ENCODE data around the gene RANBP2. TPM values are rescaled to one million over a fixed set of nuclear protein-coding genes. Genes with fewer than 3 reads are reported as not detected.

The RANBP2 gene
- total and polyA plus RNA-seq, 4 donors, result 9.1 to 51.7 (median 22.9) TPM

DNA sequence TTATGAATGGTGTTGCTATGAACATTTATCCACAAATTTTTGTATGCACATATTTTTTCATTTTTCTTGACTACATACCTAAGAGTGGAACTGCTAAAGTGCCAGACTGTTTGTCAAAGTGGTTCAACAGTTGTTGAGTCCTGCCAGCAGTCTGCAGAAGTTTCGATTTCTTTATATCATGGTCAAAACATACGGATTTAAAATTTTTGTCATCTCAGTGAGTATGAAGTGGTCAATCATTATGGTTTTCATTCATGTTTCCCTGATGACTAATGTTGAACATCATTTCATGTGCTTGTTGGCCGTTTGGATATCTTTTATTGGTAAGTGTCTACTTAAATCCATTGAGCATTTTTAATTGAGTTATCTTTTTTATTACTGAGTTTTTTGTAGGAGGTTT lies 106.5 kb downstream of the RANBP2 start:
- H3K27ac ChIP-seq (ENCODE audit: low read depth in 1 of 2, low read length in 2 of 2), result no peak overlapping the region
- peaks cover 0 to 4% (median under 1%) of the 10 kb centered on the region in 4 donors for H3K4me1 ChIP-seq (ENCODE audit: control insufficient read depth in 4 of 4, insufficient read depth in 4 of 4, low read length in 3 of 4)
- TF ChIP-seq EGR1 (IDR thresholded peaks at IDR 0.05; ENCODE audit: low read depth in 2 of 2) (no peak), JUND (IDR thresholded peaks at IDR 0.05) (no peak), NR2F2 (IDR thresholded peaks at IDR 0.05) (no peak), RAD21 (IDR thresholded peaks at IDR 0.05) (no peak), YY1 (IDR thresholded peaks at IDR 0.05) (no peak)
- TF ChIP-seq, protein P1, sequence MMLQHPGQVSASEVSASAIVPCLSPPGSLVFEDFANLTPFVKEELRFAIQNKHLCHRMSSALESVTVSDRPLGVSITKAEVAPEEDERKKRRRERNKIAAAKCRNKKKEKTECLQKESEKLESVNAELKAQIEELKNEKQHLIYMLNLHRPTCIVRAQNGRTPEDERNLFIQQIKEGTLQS (IDR thresholded peaks at IDR 0.05), result no peak
- no peaks in the 10 kb centered on the region for H3K9me3 ChIP-seq (ENCODE audit: control insufficient read depth in 4 of 4, low read length in 3 of 4)
- H3K4me3 ChIP-seq (ENCODE audit: low read depth in 1 of 3, low read length in 3 of 3), result no peak overlapping the region
- no peak for DNase-seq (ENCODE audit: low spot score)
- no peaks in the 10 kb centered on the region for H3K27me3 ChIP-seq (ENCODE audit: control insufficient read depth in 4 of 4, insufficient read depth in 4 of 4, low read length in 3 of 4)
- no peak overlapping the region for H3K9ac ChIP-seq (ENCODE audit: low read depth in 1 of 2, low read length in 2 of 2)
- H3K36me3 ChIP-seq (ENCODE audit: control insufficient read depth in 4 of 4, insufficient read depth in 3 of 4, low read depth in 1 of 4, low read length in 3 of 4), result peaks cover 0 to 2% (median 0%) of the 10 kb centered on the region in 4 donors
- WGBS, result 91% methylated on average over 3 of the region's 3 CpGs

DNA sequence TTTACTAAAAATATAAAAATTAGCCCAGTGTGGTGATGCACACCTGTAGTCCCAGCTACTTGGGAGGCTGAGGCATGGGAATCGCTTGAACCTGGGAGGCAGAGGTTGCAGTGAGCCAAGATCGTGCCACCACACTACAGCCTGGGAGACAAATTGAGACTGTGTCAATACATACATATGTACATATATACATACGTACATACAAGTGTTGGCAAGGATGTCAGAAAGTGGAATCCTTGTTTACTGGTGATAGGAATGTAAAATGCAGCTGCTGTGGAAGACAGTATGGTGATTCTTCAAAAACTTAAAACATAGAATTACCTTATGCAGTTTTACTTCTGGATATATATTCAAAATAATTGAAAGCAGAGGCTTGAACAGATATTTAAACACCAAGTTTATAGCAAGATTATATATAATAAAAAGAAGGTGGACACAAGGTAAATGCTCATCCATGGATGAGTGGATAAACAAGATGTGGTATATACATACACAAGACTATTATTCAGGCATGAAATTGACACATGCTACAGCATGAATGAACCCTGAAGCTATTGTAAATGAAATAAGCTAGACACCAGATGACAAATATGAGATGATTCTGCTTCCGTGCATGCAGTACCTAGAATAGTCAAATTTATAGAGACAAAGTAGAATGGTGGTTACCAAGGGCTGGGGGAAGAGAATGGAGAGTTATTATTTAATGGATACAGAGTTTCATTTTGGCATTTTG lies 110.5 kb downstream of the RANBP2 start:
- 96% methylated on average over 4 of the region's 4 CpGs for WGBS
- Histone ChIP-seq H3K9me3 (ENCODE audit: control insufficient read depth in 4 of 4, low read length in 3 of 4) (no peaks in the 10 kb centered on the region), H3K27ac (ENCODE audit: low read depth in 1 of 2, low read length in 2 of 2) (no peak overlapping the region), H3K9ac (ENCODE audit: low read depth in 1 of 2, low read length in 2 of 2) (no peak overlapping the region), H3K36me3 (ENCODE audit: control insufficient read depth in 4 of 4, insufficient read depth in 3 of 4, low read depth in 1 of 4, low read length in 3 of 4) (no peaks in the 10 kb centered on the region), H3K4me3 (ENCODE audit: low read depth in 1 of 3, low read length in 3 of 3) (no peak overlapping the region), H3K4me1 (ENCODE audit: control insufficient read depth in 4 of 4, insufficient read depth in 4 of 4, low read length in 3 of 4) (peaks cover 0 to 7% (median under 1%) of the 10 kb centered on the region in 4 donors), H3K27me3 (ENCODE audit: control insufficient read depth in 4 of 4, insufficient read depth in 4 of 4, low read length in 3 of 4) (no peaks in the 10 kb centered on the region)
- TF ChIP-seq EGR1 (IDR thresholded peaks at IDR 0.05; ENCODE audit: low read depth in 2 of 2) (no peak), SP1 (IDR thresholded peaks at IDR 0.05) (no peak), YY1 (IDR thresholded peaks at IDR 0.05) (no peak), NR2F2 (IDR thresholded peaks at IDR 0.05) (no peak)
- TF ChIP-seq, protein P2, sequence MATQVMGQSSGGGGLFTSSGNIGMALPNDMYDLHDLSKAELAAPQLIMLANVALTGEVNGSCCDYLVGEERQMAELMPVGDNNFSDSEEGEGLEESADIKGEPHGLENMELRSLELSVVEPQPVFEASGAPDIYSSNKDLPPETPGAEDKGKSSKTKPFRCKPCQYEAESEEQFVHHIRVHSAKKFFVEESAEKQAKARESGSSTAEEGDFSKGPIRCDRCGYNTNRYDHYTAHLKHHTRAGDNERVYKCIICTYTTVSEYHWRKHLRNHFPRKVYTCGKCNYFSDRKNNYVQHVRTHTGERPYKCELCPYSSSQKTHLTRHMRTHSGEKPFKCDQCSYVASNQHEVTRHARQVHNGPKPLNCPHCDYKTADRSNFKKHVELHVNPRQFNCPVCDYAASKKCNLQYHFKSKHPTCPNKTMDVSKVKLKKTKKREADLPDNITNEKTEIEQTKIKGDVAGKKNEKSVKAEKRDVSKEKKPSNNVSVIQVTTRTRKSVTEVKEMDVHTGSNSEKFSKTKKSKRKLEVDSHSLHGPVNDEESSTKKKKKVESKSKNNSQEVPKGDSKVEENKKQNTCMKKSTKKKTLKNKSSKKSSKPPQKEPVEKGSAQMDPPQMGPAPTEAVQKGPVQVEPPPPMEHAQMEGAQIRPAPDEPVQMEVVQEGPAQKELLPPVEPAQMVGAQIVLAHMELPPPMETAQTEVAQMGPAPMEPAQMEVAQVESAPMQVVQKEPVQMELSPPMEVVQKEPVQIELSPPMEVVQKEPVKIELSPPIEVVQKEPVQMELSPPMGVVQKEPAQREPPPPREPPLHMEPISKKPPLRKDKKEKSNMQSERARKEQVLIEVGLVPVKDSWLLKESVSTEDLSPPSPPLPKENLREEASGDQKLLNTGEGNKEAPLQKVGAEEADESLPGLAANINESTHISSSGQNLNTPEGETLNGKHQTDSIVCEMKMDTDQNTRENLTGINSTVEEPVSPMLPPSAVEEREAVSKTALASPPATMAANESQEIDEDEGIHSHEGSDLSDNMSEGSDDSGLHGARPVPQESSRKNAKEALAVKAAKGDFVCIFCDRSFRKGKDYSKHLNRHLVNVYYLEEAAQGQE (IDR thresholded peaks at IDR 0.05), result no peak
- TF ChIP-seq, protein P3, sequence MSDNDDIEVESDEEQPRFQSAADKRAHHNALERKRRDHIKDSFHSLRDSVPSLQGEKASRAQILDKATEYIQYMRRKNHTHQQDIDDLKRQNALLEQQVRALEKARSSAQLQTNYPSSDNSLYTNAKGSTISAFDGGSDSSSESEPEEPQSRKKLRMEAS (IDR thresholded peaks at IDR 0.05), result no peak
- no peak for DNase-seq (ENCODE audit: low spot score)

DNA sequence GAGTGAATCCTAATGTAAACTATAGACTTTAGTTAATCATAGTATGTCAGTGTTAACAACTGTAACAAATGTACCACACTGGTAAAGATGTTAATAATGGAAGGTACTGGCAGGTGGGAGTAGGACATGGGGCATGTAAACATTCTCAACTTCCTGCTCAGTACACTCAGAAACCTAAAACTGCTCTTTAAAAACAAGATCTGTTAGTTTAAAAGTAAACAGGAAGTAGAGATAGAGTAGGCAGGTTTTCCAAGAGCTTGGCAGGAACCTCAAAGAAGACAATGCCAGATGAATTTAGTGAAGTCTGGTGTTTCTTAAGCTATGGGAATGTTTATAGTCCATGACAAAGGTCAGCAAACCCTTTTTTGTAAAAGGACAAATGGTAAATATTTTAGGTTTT lies 113.9 kb downstream of the RANBP2 start:
- peaks cover 0 to 3% (median 0%) of the 10 kb centered on the region in 4 donors for H3K4me1 ChIP-seq (ENCODE audit: control insufficient read depth in 4 of 4, insufficient read depth in 4 of 4, low read length in 3 of 4)
- DNase-seq (ENCODE audit: low spot score), result no peak
- H3K27ac ChIP-seq (ENCODE audit: low read depth in 1 of 2, low read length in 2 of 2), result no peak overlapping the region
- TF ChIP-seq SP1 (IDR thresholded peaks at IDR 0.05), result peak; percentile 22
- no peak for TF ChIP-seq RAD21 (IDR thresholded peaks at IDR 0.05)
- peak in 1 of 2 donors; percentile 9 for TF ChIP-seq HNF4A (conservative IDR thresholded peaks at IDR 0.05)
- no peak overlapping the region for H3K4me3 ChIP-seq (ENCODE audit: low read depth in 1 of 3, low read length in 3 of 3)
- no peaks in the 10 kb centered on the region for H3K36me3 ChIP-seq (ENCODE audit: control insufficient read depth in 4 of 4, insufficient read depth in 3 of 4, low read depth in 1 of 4, low read length in 3 of 4)
- no peak overlapping the region for H3K9ac ChIP-seq (ENCODE audit: low read depth in 1 of 2, low read length in 2 of 2)
- no peaks in the 10 kb centered on the region for H3K9me3 ChIP-seq (ENCODE audit: control insufficient read depth in 4 of 4, low read length in 3 of 4)
- no peaks in the 10 kb centered on the region for H3K27me3 ChIP-seq (ENCODE audit: control insufficient read depth in 4 of 4, insufficient read depth in 4 of 4, low read length in 3 of 4)

Data from liver (tissue), 9 donors.